Ramos (cell line): ENCODE data around the gene CD81.

Experiments
- in situ Hi-C: fragments of 300-500 bp; cut with MboI; formaldehyde crosslinking; loops from one replicate; pipeline ENCODE4 v1.14.3; 2022; ENCODE audit warnings: low sequenced_read_pairs; ENCODE audit not compliant: unreplicated experiment

CD81 gene

DNA sequence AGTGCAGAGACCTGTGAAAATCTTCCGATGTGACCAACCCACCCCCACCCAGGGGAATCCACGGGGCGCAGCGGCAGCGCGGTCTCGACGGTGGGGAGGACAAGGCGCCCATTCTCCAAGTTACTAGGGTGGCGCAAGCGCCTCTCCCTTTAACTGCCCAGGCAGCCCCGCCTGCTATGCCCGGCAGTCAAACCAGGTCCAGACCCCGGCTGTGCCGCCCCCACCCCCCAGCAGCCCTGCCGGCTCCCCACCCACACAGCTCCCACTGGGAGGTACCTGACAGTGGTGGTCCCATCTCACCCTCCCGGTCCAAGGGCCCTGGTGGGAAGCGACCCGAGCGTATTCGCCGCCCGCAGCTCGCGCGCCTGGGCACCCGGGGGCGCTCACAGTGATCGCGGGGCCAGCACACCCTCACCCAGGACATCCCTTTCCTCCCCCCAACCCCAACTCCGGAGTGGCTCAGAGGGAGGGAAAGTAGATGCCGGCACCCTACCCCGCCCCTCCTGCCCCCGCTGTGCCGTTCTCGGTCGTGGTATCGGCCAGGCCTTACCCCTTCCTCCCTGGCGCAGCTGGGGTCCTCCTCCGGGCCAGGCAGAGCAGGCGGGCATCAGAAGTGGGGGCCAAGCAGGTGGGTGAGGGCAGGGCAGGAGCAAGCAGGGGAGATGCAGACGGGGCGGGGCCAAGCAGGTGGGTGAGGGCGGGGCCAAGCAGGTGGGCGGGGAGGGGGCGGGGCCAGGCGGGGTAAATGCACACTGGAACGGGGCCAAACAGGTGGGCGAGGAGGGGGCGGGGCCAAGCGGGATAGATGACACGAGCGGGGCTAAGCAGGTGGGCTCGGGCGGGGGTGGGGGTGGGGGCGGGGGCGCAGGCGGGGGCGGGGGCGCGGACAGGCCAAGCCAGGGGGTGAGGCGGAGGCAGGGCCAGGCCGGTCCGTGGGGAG lies 67.0 kb downstream of the CD81 start, which contains the start of gene TRPM5:
Gene TRPM5, minus strand, starts transcription at position 634 of the 940 bp plus-strand sequence. CDS start 21,478 bp downstream, outside the sequence.
- in situ Hi-C loops, result no loop called here

GRCh38 chr11:2444821-2445745 lies 68.0 kb downstream of the CD81 start, which contains the start of gene KCNQ1:
Gene KCNQ1, plus strand, starts transcription at chr11:2445008. Its CDS starts 91 bp downstream, at chr11:2445099.
- in situ Hi-C loops, result no loop called here

DNA sequence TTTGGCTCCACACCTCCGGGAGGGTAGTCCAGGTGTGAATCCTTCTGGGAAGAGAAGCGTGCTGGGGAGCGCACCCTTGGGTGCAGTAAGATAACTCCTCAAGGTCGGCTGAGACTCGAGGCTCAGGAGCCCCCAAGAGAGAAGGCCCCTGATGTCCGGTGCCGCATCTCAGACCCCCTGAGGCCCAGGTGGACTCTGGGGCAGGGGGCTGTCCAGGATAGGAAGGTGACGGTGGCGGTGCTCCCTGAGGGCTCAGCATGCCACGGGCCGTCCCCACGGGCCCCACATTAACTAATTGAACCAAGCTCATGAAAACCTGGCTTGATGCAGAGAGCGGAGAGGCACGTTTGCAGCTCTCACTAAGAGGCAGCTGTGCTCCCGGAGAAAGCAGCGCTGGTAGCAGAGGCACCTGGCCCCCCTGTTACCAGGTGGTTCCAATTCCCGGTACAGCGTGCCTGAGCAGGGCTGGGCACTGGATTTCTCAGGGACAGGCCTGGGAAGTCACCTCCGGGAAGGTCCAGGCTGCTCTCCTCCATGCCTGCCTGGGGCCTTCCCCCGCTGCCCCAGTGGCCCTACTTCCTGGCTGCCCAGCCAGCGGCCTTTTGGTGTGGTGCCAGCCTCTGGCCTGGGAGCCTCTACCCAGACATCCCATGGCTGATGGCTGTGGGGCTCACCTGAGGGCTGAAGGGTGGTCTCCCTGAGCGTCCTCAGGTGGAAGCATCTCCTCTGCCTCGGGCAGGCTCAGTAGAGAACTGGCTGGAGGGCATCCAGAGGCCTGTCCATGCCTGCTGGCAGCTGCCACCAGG lies 68.8 kb downstream of the CD81 start:
- in situ Hi-C loops, result no loop called here

DNA sequence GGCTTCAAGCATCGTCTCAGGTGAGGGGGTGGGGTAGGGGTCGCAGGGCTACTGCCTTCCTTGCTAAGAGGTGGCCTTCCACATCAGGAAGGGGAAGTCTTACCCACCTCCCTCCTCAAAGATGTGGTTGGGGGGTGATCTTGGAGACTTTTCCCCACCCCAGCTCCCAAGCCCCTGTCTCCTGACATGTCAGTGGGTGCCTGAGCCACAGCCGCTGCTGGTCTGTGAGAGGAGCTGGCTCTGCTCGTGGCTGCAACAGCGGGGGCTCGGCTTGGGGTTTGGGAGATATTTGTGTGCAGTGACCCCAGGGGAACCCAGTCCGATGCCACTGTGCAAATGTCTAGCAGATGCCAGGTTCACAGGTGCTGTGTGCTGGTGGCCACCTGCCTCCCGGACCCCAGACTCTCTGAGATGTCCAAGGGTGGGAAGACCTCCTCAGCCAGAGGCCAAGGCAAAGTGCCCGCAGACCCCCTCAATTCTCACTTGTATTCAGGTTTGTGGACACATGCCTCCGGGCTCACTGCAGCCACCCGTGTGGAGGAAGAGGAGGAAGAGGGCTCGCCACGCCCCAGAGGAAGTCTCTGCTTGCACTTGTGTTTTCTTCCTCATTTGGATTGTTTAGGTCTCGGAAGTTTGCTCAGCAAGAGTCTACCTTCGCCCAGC lies 69.6 kb downstream of the CD81 start:
- in situ Hi-C loops, result no loop called here
